Stomach smooth muscle (tissue), 2 donors: ENCODE data around the gene RXFP4.

Source experiments
- H3K27ac ChIP-seq: one replicate; pipeline ENCODE4 v1.7.0; 2013; ENCODE audit warnings: mild to moderate bottlenecking, low read length, inconsistent platforms
- H3K27me3 ChIP-seq, 2 donors: one replicate each; pipeline ENCODE4 v1.7.0; 2013; ENCODE audit warnings: low read length in 2 of 2; ENCODE audit not compliant: insufficient read depth in 2 of 2, control insufficient read depth in 1 of 2
- H3K36me3 ChIP-seq, 2 donors: one replicate each; pipeline ENCODE4 v1.7.0; 2013; ENCODE audit warnings: low read length in 2 of 2; ENCODE audit not compliant: control insufficient read depth in 2 of 2, insufficient read depth in 2 of 2
- H3K4me1 ChIP-seq: one replicate; pipeline ENCODE4 v1.7.0; 2013; ENCODE audit warnings: low read length; ENCODE audit not compliant: control insufficient read depth, insufficient read depth
- H3K4me3 ChIP-seq, 2 donors: one replicate each; pipeline ENCODE4 v1.7.0; 2013; ENCODE audit warnings: low read length in 2 of 2
- H3K9ac ChIP-seq, 2 donors: one replicate each; pipeline ENCODE4 v1.7.0; 2013; ENCODE audit warnings: low read length in 2 of 2, mild to moderate bottlenecking in 1 of 2
- H3K9me3 ChIP-seq, 2 donors: one replicate each; pipeline ENCODE4 v1.7.0; 2013; ENCODE audit warnings: low read length in 2 of 2; ENCODE audit not compliant: control insufficient read depth in 2 of 2
- donor health status: healthy.
- donor health status: Pancreatic carcinoma.

RXFP4 gene

GRCh38 chr1:155990005-155990739 lies 48.7 kb downstream of the RXFP4 start:
- Histone ChIP-seq H3K9me3 (no peaks in the 10 kb centered on the region), H3K36me3 (no peaks in the 10 kb centered on the region), H3K4me1 (peaks cover 11% of the 10 kb centered on the region), H3K27me3 (no peaks in the 10 kb centered on the region), H3K27ac (no peak overlapping the region), H3K9ac (no peak overlapping the region), H3K4me3 (no peak overlapping the region)
